CD4-positive, alpha-beta T cell treated with Interferon gamma for 1 hour (primary cell): ENCODE data around the gene ITIH5.

Source experiments
- DNase-seq: peaks from one replicate; pipeline ENCODE4 v3.0.0-alpha.2; 2020

ITIH5 gene

DNA sequence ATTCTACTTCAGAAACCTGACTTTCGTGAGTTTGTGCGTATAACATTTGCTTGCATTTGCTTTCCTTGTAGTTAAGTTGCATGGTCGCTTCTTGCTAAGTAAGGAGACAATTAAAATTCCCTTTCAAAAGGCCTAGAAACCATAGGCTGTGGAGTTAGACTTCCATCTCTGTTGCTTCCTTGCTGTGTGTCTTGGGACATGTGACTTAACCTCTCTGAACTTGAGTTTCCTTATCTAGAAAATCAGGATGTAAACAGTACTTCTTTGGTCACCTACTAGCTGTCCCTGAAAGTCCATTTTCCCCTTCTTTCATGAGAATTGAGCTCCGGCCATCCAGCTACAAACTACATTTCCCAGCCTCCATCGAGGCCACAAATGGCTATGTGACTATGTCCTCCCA, 89.2 kb downstream of the ITIH5 start:
- no peak for DNase-seq

DNA sequence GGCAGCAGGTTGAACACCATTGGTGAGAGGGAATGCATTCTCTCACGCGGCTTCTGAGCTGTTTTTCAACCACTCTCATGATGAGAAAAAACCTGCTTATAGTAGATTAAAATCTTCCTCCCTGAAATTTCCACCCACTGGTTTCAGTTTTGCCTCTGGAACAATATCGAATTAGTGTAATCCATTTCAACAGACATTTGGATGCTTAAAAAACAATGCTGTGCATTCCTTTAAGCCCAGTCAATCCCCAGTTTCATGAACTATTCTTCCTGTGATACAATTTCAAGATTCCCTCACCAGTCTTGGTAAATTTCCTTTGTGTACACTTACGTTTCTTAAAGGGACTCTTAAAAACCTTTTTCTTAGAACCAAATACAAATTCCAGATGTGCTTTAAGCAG, 89.6 kb downstream of the ITIH5 start:
- no peak for DNase-seq

DNA sequence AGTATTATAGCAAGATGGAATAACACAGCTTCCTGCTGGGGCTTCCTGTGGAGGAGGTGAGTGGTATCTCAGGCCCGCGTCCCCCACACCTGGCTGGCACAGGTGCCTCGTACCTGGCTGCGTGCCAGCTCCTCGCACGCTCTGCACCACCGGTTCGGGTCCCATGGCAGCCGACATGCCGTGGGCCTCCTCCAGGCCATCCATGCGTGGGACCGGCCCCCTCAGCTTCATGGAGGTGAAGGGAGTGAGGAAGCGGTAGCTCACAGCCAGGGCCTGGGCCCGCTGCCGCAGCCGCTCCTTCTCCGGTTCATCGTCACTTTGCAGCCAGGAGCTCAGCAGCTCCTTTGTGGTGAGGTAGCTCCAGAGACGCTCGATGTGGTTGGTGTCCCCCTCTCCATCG, 90.4 kb downstream of the ITIH5 start:
- no peak for DNase-seq

GRCh38 chr10:7572391-7572790, 94.4 kb downstream of the ITIH5 start:
- no peak for DNase-seq

DNA sequence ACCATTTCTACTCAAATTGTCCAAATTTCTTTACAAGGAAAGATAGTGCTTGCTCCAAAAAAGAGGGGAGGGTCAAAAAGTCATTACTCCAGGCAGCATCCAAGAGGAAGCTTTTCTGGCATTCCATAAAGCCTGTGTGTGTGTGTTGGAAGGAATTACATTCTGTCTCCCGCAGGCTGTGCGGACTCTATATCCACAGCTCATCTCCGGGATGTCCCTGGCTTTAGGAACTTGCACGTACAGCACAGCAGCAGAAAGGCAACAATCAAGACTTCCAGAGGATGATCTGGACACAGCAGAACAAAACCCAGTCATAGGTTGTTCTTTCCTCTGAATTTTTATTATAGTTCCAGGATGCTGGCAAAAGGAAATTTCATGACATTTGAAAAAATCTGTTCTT, 94.8 kb downstream of the ITIH5 start:
- no peak for DNase-seq

GRCh38 chr10:7567911-7568620, 98.7 kb downstream of the ITIH5 start:
- no peak for DNase-seq

GRCh38 chr10:7566891-7567290, 99.9 kb downstream of the ITIH5 start:
- no peak for DNase-seq

DNA sequence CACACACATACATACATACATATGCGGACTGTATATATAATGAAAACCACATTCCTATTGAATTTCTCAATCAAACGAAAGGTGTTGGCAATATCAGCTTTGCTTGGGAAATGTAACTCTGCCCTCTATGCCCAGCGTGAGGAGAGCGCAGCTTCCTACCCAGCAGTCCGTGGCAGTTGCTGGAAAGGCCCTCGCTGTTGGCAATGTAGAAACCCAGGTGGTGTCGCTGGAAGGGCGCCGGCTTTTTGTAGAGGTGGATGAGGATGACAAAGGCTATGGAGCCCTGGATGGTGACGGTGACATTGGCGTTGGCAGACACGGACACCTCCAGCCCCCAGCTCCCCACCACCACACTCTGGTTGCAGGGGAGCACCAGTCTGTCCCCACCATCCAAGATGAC, 100.9 kb downstream of the ITIH5 start:
- DNase-seq: no peak

DNA sequence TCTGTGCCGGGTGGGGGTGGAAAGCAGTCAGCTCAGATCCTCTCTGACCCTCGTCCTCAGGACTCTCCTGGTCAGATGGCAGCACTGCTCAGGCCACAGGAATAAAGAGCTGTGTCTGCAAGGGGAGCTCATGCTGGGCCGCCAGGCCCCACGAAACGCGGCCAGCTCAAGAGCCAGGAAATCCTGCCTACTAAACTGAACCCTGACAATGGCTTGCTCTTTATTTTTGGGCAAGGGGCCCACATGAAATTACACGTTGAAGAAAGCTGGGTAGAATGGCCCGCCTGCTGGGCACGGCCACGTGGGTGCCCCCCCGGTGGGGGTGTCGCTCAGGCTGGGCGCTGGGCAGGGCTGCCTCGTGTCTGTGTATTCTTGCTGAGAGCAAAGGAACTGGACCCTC, 103.0 kb downstream of the ITIH5 start:
- DNase-seq: no peak

GRCh38 chr10:7563368-7563767, 103.4 kb downstream of the ITIH5 start:
- DNase-seq: no peak

GRCh38 chr10:7561985-7562384, 104.8 kb downstream of the ITIH5 start:
- DNase-seq: no peak

DNA sequence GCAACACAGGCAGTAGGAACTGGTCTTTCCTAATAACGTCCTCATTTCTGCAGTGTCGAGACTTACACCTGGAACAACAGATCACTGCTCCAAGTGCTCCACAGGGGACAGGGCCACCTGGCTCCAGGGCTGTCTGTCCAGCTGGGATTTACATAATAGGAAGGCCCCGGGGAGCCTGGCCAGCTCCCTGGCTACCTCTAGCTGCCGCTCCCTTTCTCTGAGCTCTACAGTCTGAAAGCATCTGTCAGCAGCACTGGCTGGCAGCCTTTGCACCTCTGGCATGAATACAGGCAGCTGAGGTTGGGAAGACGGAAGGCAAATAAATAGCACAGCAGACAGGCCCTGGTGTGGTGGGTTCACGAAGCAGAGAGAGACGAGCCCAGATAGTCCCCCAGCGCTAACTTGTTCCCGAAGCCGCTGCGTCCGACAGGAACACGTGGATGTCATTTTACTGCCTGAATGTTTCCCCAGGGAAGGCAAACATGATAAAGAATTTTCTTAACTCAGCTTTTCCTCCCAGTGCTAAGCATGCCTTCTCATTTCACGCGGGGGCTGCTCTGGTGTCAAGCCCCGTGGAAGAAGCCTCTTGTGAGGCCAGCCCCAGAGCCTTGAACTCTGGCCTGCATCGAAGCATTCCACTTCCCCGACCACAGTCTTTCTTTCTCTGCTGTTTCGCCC, 105.4 kb downstream of the ITIH5 start:
- DNase-seq: no peak

DNA sequence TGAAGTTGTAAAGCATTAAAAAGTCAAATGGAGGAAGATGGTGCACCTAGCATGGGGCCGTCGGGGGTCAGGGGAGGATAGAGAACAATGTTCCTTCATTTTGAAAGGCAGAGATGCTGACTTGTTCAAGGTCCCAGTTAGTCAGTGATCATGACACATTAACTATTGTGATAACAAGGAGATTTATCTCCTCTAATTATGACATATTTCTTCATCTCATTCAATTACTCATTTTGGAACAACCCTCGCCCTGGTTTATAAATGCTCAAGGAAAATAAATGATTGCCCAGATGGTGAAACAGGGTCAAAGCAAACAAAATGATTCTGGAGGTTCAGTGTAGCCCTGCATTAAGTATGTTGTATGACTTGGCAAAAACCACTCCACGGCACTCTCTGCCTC, 106.2 kb downstream of the ITIH5 start:
- no peak for DNase-seq

- no peak for DNase-seq
Observed at GRCh38 chr10:7559386-7559785, 107.4 kb downstream of the ITIH5 start.

DNA sequence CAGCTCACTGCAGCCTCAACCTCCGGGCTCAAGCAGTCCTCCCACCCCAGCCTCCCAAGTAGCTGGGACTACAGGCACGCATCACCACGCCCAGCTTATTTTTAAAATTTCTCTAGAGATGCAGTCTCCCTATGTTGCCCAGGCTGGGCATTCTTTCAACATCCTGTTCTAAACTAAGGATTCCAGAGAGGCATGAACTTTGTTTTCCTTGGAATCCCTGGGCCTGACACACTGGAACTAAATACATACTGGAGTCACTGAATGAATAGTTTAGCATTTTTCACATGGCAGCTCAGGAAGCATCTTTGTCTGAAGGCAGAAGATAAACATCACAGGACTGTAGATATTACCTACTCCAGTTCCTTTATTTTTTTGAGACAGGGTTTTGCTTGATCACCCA, 108.7 kb downstream of the ITIH5 start:
- no peak for DNase-seq

DNA sequence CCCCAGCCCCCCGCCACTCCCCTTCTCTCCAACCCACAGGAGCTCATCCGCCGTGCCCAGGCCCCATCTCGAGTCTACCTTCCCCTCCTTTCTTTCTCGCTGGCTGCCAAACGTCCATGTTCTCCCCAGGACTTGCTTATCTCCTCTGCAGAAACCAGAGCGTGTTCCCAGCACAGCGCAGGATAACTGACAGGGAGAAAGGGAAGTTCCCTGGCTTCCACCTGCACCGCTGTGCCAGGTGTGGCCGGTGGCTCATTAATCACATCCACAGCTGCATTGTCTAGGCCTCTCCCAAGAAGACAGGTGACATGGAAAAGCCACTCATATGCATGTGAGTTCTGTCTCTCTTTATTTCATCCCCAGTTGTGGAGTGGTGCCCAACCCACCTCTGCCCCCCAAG, 113.2 kb downstream of the ITIH5 start:
- no peak for DNase-seq

DNA sequence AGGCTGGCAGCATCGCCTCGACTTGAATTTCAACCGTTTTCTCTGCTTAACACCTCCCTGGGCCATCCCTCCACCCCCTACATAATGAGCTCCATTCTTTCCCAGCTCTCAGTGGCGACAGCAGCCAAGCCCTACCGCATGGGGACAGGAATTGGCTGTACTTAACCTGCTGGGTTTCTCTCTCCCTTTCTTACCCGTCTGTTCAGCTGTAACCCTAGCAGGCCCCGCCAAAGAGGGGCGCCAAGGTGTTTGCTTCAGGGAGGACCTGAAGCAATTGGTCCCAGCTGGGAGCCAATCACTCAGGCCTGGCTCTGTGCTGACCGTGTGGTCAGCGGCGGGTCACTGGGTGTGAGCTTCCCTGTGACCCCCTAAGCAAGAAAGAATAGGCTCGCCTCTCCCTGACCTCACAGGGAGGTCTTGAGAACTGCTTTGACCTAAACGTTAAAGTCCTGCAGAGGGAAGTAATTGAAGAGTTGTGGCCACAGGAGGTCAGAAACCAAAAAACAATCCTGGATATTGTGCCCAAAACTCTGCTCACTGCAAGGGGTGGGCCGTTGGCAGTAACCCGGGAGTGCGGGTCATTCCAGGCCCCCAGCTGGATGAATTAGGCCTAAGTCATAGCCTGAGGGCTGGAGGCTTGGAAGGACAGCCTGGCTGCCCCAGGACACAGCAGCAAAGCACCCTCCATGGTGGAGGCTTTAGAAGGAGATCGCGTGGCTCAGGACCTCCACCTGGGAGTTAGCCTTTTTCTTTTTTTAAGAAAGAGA, 114.6 kb downstream of the ITIH5 start:
- no peak for DNase-seq

DNA sequence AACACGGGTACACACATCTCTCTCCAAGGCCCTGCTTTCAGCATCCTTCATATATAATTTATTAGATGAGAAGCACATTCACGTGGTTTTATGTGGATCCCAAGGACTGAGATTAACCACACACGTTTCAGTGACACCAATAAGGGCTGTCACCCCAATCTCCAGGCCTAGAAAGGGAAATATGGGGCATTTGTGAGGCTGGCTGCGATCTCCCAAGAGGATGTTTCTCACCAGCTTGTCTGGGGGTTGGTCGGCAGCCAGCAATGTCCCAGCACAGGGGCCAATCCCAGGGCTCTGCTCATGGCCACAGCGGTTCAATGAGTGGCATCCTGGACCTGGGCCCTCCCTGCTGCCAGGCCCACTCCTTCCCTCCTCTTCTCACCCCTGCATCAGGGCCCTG, 115.5 kb downstream of the ITIH5 start:
- DNase-seq: no peak

DNA sequence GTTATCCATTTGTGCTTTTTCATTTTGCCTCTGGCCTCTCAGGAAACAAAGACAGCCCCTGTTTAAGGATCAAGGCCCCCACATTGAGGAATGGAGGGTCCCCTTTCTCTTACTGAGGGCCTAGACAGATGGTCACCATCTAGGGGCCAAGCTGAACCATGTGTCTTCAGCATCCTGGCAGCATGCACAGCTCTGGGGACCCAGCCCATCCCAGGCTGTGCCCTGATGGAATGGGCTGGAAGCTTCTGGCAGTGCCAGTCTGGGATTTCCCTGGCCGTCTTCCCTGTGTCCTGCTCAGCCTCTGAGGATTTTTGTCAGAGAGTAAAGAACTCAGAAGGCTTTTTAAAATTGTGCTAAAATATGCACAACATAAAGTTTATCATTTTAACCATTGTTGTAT, 116.8 kb downstream of the ITIH5 start:
- no peak for DNase-seq

- DNase-seq: no peak
Observed at GRCh38 chr10:7547829-7548228, 118.9 kb downstream of the ITIH5 start.

GRCh38 chr10:7547206-7547605, 119.6 kb downstream of the ITIH5 start:
- no peak for DNase-seq

GRCh38 chr10:7546385-7546967, 120.3 kb downstream of the ITIH5 start:
- no peak for DNase-seq

GRCh38 chr10:7545792-7546191, 121.0 kb downstream of the ITIH5 start:
- DNase-seq: no peak

DNA sequence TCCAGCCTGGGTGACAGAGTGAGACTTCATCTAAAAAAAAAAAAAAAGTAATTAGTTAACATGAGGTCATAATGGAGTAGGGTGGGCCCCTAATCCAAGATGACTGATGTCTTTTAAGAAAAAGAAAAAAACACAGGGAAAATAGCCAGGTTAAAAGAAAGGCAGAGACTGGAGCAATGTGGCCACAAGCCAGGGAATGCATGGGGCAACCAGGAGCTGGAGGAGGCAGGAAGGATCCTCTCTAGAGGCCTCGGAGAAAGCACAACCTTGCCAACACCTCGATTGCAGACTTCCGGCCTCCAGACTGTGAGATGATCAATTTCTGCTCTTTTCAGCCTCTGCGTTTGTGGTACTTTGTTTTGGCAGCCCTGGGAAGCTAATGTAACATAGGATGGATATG, 121.5 kb downstream of the ITIH5 start:
- no peak for DNase-seq
